BLaER1 (cell line): ENCODE results near the gene CHRM4.

Source experiments
- H3K27ac ChIP-seq: shearing (Covaris generic); formaldehyde crosslinking; 2 replicates; pipeline ENCODE4 v1.8.1; 2022
- H3K27me3 ChIP-seq: shearing (Covaris generic); formaldehyde crosslinking; 2 replicates; pipeline ENCODE4 v1.8.1; 2022
- H3K36me3 ChIP-seq: shearing (Covaris generic); formaldehyde crosslinking; 2 replicates; pipeline ENCODE4 v1.8.1; 2022
- H3K4me1 ChIP-seq: shearing (Covaris generic); formaldehyde crosslinking; 2 replicates; pipeline ENCODE4 v1.8.1; 2022
- H3K4me2 ChIP-seq: shearing (Covaris generic); formaldehyde crosslinking; 2 replicates; pipeline ENCODE4 v1.8.1; 2022
- H3K4me3 ChIP-seq: shearing (Covaris generic); formaldehyde crosslinking; 2 replicates; pipeline ENCODE4 v1.8.1; 2022
- H3K9ac ChIP-seq: shearing (Covaris generic); formaldehyde crosslinking; 2 replicates; pipeline ENCODE4 v1.8.1; 2022
- H3K9me3 ChIP-seq: shearing (Covaris generic); formaldehyde crosslinking; 2 replicates; pipeline ENCODE4 v1.8.1; 2022
- H4K20me1 ChIP-seq: shearing (Covaris generic); formaldehyde crosslinking; 2 replicates; pipeline ENCODE4 v1.8.1; 2022
- Cebpa-rat ChIP-seq: shearing (Covaris generic); IDR thresholded peaks from 2 replicates; pipeline ENCODE4 v1.8.1; 2022

The CHRM4 gene

DNA sequence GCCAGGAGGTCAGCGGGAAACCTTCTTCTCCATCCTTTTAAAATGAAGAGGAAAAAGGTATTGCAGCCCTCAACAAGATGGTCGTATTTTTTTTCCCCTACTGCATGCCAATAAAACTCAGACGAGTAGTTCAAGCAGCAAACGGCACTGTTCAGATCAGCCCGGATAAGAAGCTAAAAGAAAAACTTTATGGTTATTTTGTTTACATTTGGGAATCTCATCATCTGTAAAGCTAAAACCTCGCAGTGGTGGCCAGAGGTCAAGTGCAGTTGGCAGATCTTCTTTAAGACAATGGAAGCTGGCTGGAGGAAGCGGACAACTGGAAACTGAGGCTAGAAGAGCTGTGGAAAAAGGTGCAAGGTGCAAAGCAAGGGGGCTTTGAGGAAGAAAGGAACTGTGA, 31.0 kb upstream of the CHRM4 start:
- peaks cover 56% of the 10 kb centered on the region for H3K36me3 ChIP-seq
- H3K4me2 ChIP-seq = no peak overlapping the region
- 0 out of 2 replicates have a peak, but pooled peaks cover 9% of the 10 kb centered on the region for H4K20me1 ChIP-seq
- TF ChIP-seq Cebpa-rat = no peak
- H3K9me3 ChIP-seq = no peaks in the 10 kb centered on the region
- H3K9ac ChIP-seq = no peak overlapping the region
- no peak overlapping the region for H3K27ac ChIP-seq
- H3K4me3 ChIP-seq = no peak overlapping the region
- H3K4me1 ChIP-seq = no peaks in the 10 kb centered on the region
- no peaks in the 10 kb centered on the region for H3K27me3 ChIP-seq

- Histone ChIP-seq H3K36me3 (peaks cover 62% of the 10 kb centered on the region), H4K20me1 (0 out of 2 replicates have a peak, but pooled peaks cover 9% of the 10 kb centered on the region), H3K9ac (no peak overlapping the region), H3K4me2 (no peak overlapping the region), H3K27me3 (no peaks in the 10 kb centered on the region), H3K4me1 (no peaks in the 10 kb centered on the region), H3K27ac (no peak overlapping the region), H3K9me3 (no peaks in the 10 kb centered on the region), H3K4me3 (no peak overlapping the region)
- no peak for TF ChIP-seq Cebpa-rat
These were observed 29.8 kb upstream of the CHRM4 start for GRCh38 chr11:46421257-46421880.

GRCh38 chr11:46420513-46420912, 28.9 kb upstream of the CHRM4 start:
- Histone ChIP-seq H3K27me3 (no peaks in the 10 kb centered on the region), H3K36me3 (peaks cover 66% of the 10 kb centered on the region), H3K4me3 (no peak overlapping the region), H4K20me1 (0 out of 2 replicates have a peak, but pooled peaks cover 9% of the 10 kb centered on the region), H3K9me3 (no peaks in the 10 kb centered on the region), H3K27ac (no peak overlapping the region), H3K4me1 (no peaks in the 10 kb centered on the region), H3K9ac (no peak overlapping the region), H3K4me2 (no peak overlapping the region)
- no peak for TF ChIP-seq Cebpa-rat

DNA sequence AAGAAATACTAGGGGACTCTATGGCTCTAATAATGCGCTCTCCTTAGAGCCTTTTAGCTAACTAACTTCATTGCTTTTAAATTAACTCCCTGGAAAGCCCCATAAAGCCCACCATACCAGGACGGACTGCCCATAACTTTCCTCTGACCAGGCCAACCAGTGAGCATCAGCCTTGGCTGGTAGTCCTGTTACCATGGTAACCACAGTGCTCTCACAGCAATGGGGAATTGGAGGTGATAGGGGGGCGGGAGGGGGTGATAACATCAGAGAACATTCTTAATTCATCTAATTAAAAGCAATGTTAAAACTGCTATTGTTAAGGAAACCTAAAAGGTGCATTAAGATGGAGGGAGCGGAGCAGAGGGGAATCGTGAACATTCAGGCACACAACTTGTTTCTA, 27.2 kb upstream of the CHRM4 start:
- H3K9me3 ChIP-seq = no peaks in the 10 kb centered on the region
- no peak overlapping the region for H3K4me2 ChIP-seq
- no peaks in the 10 kb centered on the region for H3K27me3 ChIP-seq
- H3K4me3 ChIP-seq = no peak overlapping the region
- H4K20me1 ChIP-seq = 0 out of 2 replicates have a peak, but pooled peaks cover 9% of the 10 kb centered on the region
- peaks cover 72% of the 10 kb centered on the region for H3K36me3 ChIP-seq
- H3K4me1 ChIP-seq = no peaks in the 10 kb centered on the region
- no peak overlapping the region for H3K9ac ChIP-seq
- no peak for TF ChIP-seq Cebpa-rat
- H3K27ac ChIP-seq = no peak overlapping the region

GRCh38 chr11:46417711-46418110, 26.1 kb upstream of the CHRM4 start:
- H3K36me3 ChIP-seq = peaks cover 80% of the 10 kb centered on the region
- 0 out of 2 replicates have a peak, but pooled peaks cover 8% of the 10 kb centered on the region for H4K20me1 ChIP-seq
- TF ChIP-seq Cebpa-rat = no peak
- no peak overlapping the region for H3K4me2 ChIP-seq
- H3K27me3 ChIP-seq = no peaks in the 10 kb centered on the region
- no peaks in the 10 kb centered on the region for H3K9me3 ChIP-seq
- H3K27ac ChIP-seq = no peak overlapping the region
- no peaks in the 10 kb centered on the region for H3K4me1 ChIP-seq
- no peak overlapping the region for H3K9ac ChIP-seq
- no peak overlapping the region for H3K4me3 ChIP-seq

- TF ChIP-seq Cebpa-rat = no peak
- no peaks in the 10 kb centered on the region for H4K20me1 ChIP-seq
- no peaks in the 10 kb centered on the region for H3K9me3 ChIP-seq
- no peak overlapping the region for H3K4me3 ChIP-seq
- H3K36me3 ChIP-seq = peaks cover 74% of the 10 kb centered on the region
- H3K27ac ChIP-seq = no peak overlapping the region
- H3K27me3 ChIP-seq = no peaks in the 10 kb centered on the region
- H3K4me2 ChIP-seq = no peak overlapping the region
- no peak overlapping the region for H3K9ac ChIP-seq
- H3K4me1 ChIP-seq = no peaks in the 10 kb centered on the region
These were observed 23.3 kb upstream of the CHRM4 start for GRCh38 chr11:46414879-46415278.

DNA sequence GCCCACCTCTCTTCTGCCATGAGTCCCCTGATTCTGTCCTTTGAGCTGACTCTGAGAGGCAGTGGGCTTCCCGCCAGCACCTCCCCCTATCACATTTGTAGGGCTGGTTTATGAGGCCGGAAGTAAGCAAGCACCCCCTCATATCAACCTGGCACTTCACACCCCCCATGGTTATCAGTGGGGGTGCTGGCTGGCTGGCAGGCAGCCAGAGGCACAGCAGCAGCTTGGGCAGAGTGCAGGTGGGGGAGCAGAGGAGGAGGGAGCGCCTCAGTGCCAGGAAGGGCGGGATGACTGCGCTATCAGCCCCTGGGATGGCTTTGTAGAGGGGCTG, 22.9 kb upstream of the CHRM4 start:
- Histone ChIP-seq H3K9ac (no peak overlapping the region), H3K27me3 (no peaks in the 10 kb centered on the region), H3K4me1 (no peaks in the 10 kb centered on the region), H3K4me2 (no peak overlapping the region), H3K27ac (no peak overlapping the region), H4K20me1 (no peaks in the 10 kb centered on the region), H3K36me3 (peaks cover 78% of the 10 kb centered on the region), H3K4me3 (no peak overlapping the region), H3K9me3 (no peaks in the 10 kb centered on the region)
- TF ChIP-seq Cebpa-rat = no peak

DNA sequence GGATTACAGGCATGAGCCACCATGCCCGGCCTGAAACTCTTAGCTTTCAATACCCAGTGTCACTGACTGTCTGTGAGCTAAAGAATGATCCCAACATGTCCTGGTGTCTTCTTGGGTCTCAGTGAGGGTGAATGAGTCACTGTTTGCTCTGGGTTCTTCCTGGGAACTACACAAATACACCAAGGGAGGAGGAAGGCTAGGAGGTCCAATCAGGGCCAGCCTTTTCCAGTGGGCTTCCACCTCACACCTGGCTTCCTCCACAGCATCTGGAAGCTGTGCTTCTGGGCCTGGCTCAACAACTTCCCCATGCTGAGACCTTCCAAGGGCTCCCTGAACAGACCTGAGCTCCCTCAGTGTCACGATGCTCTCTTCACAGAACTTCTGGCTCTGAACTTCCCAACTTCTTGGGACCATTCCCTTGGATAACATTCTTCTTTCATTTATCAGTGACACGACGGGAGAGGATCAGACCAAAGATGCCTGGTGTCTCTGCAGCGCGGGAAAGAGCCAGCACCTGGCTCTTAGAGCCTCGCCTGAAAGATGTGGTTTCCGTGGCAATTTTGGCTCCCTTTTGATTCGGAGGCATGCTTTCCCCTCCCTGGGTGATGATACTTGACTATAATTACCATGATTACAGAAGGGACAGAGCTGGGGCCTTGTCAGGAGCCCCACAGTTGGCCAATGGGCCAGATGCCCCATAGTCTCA, 22.3 kb upstream of the CHRM4 start:
- Histone ChIP-seq H3K4me3 (no peak overlapping the region), H3K27me3 (no peaks in the 10 kb centered on the region), H3K9ac (no peak overlapping the region), H3K9me3 (no peaks in the 10 kb centered on the region), H3K4me1 (no peaks in the 10 kb centered on the region), H4K20me1 (no peaks in the 10 kb centered on the region), H3K27ac (no peak overlapping the region), H3K36me3 (peaks cover 83% of the 10 kb centered on the region), H3K4me2 (no peak overlapping the region)
- TF ChIP-seq Cebpa-rat = no peak

- Histone ChIP-seq H4K20me1 (peaks cover 12% of the 10 kb centered on the region), H3K4me2 (no peak overlapping the region), H3K9ac (no peak overlapping the region), H3K36me3 (peaks cover 92% of the 10 kb centered on the region), H3K27ac (no peak overlapping the region), H3K9me3 (no peaks in the 10 kb centered on the region), H3K4me3 (no peak overlapping the region), H3K27me3 (no peaks in the 10 kb centered on the region), H3K4me1 (peaks cover 18% of the 10 kb centered on the region)
- no peak for TF ChIP-seq Cebpa-rat
These were observed 18.4 kb upstream of the CHRM4 start for GRCh38 chr11:46410021-46410420.

- Histone ChIP-seq H3K4me3 (no peak overlapping the region), H3K27me3 (no peaks in the 10 kb centered on the region), H3K9me3 (no peaks in the 10 kb centered on the region), H4K20me1 (peaks cover 27% of the 10 kb centered on the region), H3K4me1 (peaks cover 18% of the 10 kb centered on the region), H3K36me3 (peaks cover 92% of the 10 kb centered on the region), H3K27ac (no peak overlapping the region), H3K9ac (0 out of 2 replicates have a peak overlapping the region, but pooled peaks have one; percentile 48), H3K4me2 (peak overlapping the region; percentile 45)
- TF ChIP-seq Cebpa-rat = no peak
These were observed 16.9 kb upstream of the CHRM4 start for GRCh38 chr11:46408407-46408986.
